ENCODE data around the gene TMEM91.
A peak's percentile ranks its signal among the peaks of the same experiment; 100 is the strongest.
"Not testable (repeated sequence)": the region's sequence is repeated elsewhere in the genome, so short reads cannot be mapped to it uniquely, and the experiment has no call there.

TMEM91 gene

DNA sequence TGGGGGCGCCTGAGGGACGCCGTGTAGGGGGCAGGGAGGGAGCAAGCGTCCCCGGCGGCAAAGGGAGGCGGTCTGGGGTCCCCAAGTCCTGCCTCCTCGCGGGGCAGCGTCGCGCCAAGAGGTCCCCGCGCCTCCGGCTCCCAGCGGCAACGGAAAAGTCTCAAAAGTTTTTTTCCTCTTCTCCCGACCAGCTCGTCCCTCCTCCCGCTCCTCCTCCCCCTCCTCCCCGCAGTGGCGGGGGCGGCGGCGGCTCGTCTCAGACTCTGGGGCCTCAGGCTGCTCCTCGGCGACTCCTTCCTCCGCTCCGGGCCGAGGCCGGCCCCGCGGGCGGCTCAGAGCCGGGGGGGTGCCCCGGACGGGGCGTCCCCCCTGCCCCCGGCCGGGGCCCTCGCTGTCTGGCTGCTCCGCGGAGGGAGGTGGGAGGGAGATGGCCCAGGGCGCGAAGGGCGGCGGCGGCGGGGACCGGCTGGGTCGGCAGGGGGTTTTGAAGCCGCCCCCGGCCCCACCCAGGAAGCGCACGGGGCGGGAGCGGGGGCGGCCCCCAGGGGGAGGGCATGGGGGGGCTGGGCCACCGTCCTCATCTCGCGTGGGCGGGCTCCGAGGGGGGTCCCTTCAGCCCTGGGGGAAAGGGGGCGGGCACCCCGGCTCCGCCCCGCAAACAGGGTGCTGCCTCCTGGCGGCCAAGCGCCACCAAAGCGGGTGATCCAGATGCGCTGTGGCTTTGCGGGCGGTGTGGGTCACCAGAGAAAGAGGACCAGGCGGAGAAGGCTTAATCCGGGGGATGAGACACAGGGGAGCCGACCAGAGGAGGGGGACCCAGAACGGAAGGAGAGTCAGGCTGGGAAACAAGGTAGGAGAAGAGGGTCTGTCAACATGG, 22.6 kb upstream of the TMEM91 start, which contains the start of gene TGFB1:
Gene TGFB1, minus strand, starts transcription at position 457 of the 877 bp plus-strand sequence. CDS start 878 bp downstream, outside the sequence.
- peak; percentile 81 for DNase-seq (ENCODE audit: low spot score)

DNA sequence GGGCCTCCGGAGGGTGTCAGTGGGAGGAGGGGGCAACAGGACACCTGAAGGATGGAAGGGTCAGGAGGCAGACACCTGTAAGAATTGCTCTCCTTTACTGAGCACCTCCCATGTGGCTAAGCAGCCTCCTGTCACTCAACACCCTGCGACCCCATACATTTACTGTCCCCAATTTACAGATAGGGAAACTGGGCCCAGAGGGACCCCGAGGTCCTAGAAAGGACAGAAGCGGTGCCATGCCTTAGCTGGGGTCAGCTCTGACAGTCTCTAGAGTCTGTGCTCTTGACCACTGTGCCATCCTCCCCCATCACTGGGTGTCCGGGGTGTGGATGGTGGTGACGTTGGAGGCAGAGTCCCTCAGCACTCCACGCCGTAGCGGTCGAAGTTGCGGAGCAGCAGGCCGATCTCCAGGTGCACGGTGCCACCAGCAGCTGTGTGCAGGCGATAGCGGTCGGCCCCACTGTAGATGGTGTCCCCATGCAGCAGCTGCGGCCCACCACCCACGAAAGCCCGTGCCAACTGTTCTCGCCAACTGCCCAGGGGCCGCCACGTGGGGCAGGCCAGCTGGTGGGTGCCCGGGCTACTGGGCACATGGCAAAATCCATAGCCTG, 21.9 kb upstream of the TMEM91 start:
- DNase-seq (ENCODE audit: low spot score), result no peak

DNA sequence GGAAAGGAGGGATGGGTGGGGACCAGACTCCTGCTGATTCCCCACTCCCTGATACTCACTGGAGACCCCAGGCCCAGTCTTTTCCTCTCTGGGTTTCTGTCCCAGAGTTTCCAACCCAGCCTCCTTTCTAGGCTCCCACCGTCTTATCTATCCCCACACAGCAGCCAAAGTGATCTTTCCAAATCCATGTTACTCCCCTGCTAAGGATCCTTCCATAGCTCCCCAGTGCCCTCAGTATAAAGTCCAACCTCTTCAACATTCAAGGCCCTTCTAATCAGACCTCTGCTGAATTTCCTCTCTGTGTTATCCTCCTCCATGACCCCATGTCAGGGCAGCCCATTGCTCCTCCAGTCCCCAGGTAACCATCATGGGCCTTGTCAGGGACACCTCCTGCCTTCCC, 21.3 kb upstream of the TMEM91 start:
- DNase-seq (ENCODE audit: low spot score), result no peak

DNA sequence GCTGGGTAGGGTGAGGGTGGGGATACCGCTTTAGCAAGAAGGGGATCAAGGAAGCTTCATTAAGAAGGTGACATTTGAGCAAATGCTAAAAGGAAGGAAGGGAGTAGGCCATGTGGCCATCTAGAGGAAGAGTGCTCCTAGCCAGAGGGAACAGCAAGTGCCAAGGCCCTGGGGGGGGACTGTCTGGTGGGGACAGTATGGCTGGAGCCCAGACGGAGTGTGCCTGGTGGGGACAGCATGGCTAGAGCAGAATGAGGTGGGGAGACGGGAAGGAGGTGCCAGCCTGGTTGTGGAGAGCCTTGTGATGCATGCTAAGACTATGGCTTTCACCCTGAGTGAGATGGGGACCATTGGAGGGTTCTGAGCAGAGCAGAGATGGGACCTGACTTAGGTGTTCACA, 20.5 kb upstream of the TMEM91 start:
- DNase-seq (ENCODE audit: low spot score), result no peak

DNA sequence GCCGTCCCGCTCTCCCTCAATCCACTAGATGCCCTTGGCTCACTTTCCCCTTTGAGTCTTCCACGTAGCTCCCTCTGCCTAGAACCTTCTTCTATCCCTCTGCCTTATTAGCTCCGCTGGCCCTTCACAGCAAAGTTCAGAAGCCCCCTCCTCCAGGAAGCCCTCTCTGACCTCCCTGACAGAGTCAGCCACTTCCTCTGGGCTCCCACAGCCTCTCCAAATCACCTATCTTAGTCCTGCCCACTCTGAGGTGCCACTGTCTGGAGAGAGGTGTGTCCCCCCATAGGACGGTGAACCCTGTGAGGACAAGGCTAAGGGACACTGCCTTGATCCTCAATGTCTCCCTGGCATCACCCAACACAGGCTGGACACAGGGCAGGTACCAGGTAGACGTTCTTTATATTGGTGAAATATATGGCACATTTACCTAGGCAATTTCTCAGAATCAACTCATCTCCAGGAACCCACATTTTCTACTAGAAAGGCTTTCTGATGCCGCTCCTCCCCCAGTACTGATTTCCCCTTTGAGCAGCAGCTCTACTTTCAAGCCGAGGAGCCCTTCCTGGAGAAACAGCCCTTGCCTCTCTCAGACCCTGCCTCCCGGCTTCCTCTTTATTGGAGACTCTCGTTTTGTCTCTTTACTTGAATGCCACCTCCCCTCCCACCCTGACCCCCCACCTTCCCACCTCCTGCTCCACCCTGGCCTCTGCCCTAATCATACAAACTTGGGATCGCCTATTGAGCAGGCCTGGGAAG, 19.2 kb upstream of the TMEM91 start:
- DNase-seq (ENCODE audit: low spot score), result no peak

DNA sequence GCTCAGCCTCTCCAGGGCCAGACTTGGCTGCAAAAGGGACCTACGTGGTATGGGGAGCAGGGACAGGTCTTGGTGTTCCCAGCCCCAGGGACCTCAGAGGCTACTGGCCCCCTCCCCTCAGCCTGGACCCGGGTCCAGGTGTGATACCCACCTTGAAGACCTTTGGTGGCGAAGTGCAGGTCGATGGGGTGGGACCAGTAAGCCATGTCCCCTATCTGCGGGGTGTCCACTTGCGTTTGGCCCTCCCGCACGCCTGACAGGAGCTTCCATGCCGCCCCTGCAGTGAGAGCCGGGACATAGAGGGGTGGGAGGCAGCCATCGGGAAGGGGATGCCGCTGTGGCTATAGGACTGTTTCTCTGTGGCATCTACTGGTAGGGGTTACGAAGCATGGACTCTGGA, 18.6 kb upstream of the TMEM91 start:
- DNase-seq (ENCODE audit: low spot score), result no peak

DNA sequence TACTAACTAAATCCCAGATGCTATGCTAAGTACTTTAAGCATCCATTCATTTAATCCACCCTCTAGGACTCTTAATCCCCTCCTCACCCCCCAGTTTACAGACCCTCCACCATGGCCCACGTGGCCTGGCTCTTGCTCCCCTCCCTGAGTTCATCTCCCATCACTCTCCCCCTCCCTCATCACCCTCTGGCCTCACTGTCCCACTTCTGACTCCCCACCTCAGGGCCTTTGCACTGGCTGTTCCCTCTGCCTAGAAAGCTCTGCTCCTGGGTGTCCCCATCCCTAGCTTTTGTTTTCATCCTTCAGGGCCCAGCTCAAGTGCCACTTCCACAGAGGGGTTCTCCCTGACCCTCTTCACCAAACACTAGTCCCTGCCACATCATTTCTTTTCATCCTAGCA, 16.6 kb upstream of the TMEM91 start:
- DNase-seq (ENCODE audit: low spot score), result no peak

DNA sequence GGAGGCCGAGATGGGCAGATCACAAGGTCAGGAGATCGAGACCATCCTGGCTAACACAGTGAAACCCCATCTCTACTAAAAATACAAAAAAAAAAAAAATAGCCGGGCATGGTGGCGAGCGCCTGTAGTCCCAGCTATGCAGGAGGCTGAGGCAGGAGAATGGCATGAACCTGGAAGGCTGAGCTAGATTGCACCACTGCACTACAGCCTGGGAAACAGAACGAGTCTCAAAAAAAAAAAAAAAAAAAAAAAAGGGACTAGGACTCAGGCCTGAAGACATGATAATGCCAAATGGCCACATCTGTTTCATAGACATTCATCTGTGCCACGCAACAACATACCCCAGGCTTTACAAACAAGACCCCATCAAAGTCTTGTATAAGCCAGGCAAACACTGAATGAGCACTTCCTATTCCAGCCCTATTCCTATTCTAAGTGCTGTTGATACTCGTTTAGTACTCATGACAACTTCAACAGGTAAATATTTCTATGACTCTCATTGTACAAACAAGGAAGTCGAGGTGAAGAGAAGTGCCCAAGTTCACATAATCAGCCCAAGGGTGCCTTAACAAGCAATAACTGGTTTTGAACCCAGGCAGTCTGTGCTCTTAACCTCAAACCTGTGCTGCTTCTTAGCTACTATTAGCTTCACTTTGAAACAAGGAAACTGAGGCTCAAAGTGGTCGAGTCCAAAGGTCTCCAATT, 14.0 kb upstream of the TMEM91 start:
- DNase-seq (ENCODE audit: low spot score), result no peak

DNA sequence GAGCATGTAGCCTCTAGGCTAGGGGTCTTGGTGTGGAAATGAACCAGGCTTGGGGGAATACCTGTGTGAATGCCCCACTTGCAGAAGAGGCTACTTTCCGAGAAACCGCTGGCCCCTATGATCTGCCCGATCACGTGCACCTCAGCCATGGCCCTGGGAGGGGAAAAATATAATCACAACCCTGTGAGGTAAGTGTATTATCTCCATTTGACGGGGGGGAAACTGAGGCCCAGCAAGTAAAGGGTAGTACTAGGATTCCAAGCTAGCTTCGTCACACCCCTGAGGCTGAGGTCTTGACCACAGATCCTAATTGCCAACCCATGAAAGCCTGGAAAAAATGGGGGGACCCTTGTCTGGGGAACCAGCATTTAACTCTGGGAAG, 13.0 kb upstream of the TMEM91 start:
- DNase-seq (ENCODE audit: low spot score), result no peak

DNA sequence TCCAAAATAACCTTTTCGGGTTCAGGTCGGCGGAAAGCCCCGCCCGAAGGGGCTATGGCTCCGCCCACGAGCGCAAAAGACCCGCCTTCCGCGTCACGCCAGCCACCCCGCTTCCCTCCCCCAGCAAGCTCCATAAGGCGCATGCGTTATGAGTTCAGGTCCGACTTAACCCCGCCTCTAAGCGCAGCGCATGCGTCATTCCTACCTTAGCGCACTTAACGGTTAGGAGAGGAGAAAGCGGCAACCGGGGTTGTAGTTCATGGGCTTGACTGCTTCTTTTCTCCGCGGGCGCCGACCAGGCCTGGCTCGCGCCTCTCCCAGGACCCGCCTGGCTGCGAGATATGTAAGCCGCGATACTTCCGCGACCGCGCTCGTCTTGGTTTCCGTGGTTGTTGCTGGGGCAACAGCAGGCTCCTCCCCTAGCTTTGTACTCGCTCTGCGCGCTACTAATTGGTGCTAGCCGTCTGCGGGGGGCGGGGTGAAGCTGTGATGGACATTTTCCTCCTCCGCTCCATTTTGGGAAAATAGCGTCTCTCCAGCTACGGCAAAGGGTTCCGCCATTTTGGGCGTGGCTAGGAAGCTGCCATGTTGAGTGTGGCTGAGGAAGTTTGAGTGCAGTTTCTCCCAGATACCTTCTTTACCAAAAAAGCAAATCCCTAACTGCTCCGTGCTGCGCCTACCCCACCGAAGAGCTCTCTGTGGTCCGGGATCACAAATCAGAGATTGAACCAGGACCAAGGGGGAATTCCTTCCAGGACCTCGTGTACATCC, 12.4 kb upstream of the TMEM91 start, which contains the start of gene B9D2:
Gene B9D2, minus strand, starts transcription at position 397 of the 771 bp plus-strand sequence. CDS start 630 bp downstream, outside the sequence.
- peak; percentile 99 for DNase-seq (ENCODE audit: low spot score)

DNA sequence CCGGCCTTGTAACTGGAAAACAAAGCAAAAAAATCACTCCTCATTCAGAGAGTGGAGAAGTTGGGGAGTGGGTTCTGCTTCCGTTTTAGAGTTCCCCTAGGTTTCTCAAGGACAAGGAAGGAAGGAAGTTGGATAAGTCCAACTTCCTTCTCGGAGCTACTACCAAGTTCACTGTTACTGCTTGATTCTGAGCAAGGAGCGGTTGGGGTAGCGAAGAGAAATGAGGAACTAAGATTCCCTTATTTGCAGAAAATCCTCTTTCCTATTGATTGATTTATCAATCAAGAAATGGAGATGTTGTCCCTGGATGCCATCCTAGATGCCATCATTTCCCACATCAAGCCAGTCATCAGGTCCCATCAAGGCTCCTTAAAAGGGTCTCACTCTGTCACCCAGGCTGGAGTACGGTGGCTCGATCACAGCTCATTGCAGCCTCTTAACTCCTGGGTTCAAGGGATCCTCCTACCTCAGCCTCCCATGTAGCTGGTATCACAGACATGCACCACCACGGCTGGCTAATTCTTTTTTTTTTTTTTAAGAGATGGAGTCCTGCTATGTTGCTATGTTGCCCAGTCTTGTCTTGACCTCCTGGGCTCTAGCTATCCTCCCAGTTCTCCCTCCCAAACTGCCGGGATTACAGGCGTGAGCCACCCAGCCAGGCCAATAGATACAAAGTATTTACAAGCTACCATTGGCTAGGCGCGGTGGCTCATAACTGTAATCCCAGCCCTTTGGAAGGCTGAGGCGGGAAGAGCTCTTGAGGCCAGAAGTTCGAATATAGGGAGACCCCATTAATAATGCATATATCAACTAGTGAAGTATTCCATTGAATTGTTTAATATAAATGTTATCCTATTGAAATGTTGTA, 11.6 kb upstream of the TMEM91 start:
- no peak for DNase-seq (ENCODE audit: low spot score)

DNA sequence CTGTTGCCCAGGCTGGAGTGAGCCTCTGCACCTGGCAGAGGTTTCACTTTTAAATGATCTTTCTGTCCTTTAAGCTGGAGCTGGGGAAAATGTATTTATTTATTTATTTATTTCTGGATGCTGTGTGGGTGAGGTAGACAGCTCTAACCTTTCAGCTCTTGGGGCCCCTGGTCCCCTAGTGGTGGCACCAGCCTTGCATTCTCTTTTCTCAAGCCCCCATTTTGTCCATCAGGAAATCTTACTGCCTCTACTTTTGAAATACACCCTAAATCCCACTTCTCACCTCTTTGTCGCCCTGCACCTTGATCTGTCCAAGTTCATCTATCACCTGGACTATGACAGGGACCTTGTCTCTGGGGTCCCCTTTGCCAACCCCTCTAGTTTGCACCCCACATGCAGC, 10.2 kb upstream of the TMEM91 start:
- DNase-seq (ENCODE audit: low spot score), result peak; percentile 46

DNA sequence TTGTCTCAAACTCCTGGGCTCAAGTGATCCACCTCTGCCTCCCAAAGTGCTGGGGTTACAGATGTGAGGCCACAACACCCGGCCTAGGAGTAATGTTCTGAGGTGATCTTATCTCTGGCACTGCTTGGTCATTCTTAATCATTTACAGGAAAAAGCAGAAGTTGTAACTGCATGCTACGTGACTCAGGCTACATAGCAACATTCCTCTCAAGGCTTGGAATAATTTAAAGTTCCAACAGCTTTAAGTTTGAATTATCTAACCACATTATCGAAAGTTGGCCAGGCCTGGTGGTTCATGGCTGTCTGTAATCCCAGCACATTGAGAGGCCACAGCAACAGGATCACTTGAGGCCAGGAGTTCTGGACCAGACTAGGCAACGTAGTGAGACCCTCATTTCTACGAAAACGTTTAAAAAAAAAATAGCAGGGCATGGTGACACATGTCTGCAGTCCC, 8.5 kb upstream of the TMEM91 start:
- DNase-seq (ENCODE audit: low spot score), result no peak

DNA sequence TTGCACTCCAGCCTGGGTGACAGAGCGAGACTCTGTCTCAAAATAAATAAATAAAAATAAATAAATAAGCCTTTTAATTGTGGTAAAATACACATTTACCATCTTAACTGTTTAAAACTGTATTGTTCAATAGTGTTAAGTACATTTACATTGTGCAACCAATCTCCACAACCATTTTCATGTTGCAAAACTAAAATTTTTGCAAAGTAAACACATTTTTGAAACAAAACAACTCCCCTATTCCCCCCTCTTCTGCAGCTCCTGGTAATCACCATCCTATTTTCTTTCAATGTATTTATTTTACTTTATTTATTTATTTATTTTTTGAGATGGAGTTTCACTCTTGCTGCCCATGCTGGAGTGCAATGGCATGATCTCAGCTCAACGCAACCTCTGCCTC, 6.6 kb upstream of the TMEM91 start:
- no peak for DNase-seq (ENCODE audit: low spot score)

DNA sequence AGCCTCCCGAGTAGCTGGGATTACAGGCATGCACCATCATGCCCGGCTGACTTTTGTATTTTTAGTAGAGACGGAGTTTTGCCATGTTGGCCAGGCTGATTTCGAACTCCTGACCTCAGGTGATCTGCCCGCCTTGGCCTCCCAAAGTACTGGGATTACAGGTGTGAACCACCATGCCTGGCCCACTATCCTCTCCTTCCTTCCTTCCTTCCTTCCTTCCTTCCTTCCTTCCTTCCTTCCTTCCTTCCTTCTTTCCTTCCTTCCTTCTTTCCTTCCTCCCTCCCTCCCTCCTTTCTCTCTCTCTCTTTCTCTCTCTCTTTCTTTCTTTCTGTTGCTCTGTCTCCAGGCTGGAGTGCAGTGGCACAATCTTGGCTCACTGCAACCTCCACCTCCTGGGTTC, 5.2 kb upstream of the TMEM91 start:
- not testable (repeated sequence) for DNase-seq (ENCODE audit: low spot score)

DNA sequence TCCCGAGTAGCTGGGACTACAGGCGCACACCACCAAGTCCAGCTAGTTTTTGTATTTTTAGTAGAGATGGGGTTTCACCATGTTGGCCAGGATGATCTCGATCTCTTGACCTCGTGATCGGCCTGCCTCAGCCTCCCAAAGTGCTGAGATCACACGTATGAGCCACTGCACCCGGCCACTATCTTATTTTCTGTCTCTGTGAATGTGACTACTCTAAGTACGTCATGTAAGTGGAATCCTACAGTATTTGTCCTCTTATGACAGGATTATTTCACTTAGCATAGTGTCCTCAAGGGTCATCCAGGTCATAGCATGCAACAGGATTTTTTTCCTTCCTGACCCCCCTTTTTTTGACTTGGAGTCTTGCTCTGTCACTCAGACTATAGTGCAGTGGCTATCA, 4.8 kb upstream of the TMEM91 start:
- no peak for DNase-seq (ENCODE audit: low spot score)

DNA sequence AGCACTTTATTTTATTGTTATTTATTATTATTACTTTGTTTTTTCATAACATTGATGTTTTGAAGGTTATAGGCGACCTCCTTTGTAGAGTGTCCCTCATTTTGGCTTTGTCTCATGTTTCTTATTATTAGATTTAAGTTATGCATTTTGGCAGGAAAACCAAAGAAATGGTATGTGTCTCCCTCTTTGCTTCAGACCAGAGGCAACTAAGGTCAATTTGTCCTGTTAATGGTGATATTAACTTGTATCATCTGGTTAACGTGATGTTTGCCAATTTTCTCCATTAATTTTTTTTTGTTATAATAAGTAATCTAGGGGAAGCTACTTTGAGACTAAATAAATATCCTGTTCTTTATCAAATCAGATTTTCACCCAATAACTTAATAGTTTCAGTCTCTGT, 3.8 kb upstream of the TMEM91 start:
- no peak for DNase-seq (ENCODE audit: low spot score)

DNA sequence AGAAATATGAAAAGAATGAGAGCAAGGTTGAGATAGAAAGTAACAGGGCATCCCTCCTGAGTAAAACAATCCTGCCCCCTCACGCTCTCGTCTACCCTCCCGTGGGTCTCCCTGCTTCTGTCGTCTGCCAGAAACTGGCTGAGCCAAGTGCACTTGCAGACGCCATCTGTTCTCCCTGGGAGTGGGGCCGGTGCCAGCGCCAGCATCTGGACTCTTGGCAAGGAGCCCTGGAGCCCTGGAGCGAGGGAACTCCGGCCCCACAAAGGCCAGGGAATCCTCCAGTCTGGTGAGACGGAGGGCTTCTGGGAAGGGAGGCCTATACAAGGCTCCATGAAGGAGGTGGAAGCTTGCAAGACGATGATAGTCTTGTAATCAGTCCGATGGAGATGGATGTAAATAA, 2.3 kb upstream of the TMEM91 start:
- DNase-seq (ENCODE audit: low spot score), result no peak

DNA sequence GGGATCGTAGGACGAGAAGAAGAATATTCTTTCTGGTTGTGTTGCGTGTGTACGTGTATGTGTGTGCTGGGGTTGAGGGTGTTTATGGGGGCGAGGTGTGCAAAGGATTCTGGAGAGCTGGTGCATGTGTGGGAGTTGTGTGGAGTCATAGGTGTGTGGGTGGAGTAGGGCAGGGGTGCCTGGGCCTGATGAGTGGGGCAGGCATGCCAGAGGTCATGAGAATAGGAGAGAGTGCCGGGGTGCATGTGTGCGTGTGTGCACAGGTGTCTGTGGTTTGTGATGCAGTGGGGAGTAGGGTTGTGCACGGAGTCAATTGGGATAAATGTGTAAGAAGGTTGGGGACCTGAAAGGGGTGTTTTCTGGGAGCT, 649 bp downstream of the TMEM91 start:
- no peak for DNase-seq (ENCODE audit: low spot score)

DNA sequence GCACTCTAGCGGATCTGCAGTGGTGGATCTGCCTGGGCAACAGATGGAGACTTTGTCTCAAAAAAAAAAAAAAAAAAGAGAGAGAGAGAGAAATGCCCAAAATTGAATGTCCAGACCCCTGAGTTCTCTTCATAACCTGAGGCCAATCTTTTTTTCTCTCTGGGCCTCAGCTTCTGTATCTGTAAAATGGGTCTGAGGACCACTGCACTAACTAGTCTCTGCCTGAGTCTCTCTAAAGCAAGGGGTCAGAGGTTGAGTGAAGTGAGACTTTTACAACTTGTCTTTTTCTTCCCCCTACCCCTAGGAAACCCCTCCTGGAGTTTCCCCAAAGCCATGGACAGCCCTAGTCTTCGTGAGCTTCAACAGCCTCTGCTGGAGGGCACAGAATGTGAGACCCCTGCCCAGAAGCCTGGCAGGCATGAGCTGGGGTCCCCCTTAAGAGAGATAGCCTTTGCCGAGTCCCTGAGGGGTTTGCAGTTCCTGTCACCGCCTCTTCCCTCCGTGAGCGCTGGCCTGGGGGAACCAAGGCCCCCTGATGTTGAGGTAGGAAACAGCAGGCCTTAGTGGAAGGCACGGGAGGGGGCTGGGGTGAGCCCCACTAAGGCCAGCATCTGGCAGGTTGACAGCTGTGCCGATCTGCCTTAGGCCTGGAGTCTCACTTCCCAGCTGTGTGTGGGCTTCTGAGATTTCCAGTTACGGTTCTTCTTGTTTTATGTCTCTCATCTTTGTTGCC, 1.8 kb downstream of the TMEM91 start:
- no peak for DNase-seq (ENCODE audit: low spot score)

All from SW480 (cell line).